GM06990 (cell line): ENCODE results near the gene CLCN5.

Experiments
- DNase-seq: peaks from one replicate; pipeline ENCODE4 v3.0.0-alpha.2; 2011; ENCODE audit not compliant: insufficient read length; ENCODE audit errors: extremely low read depth
- H3K27me3 ChIP-seq: replicated peaks from 2 replicates; pipeline ENCODE4 v1.6.0; 2011; ENCODE audit warnings: low read length; ENCODE audit not compliant: control insufficient read depth, insufficient read depth
- H3K36me3 ChIP-seq: 2 replicates; pipeline ENCODE4 v1.5.1; 2011; ENCODE audit warnings: low read length; ENCODE audit not compliant: control insufficient read depth, insufficient read depth
- H3K4me3 ChIP-seq: replicated peaks from 2 replicates; pipeline ENCODE4 v1.5.1; 2011; ENCODE audit warnings: low read depth, mild to moderate bottlenecking, control low read depth, low read length
- CTCF ChIP-seq: IDR thresholded peaks from 2 replicates; pipeline ENCODE4 v1.5.1; 2011; ENCODE audit warnings: low read length, control low read depth, mild to moderate bottlenecking, inconsistent platforms; ENCODE audit not compliant: insufficient read depth, poor library complexity, severe bottlenecking

The CLCN5 gene

GRCh38 chrX:50075630-50076339 is 153.4 kb downstream of the CLCN5 start:
- Histone ChIP-seq H3K27me3 (no peaks in the 10 kb centered on the region), H3K36me3 (no peaks in the 10 kb centered on the region), H3K4me3 (no peak overlapping the region)
- no peak for TF ChIP-seq CTCF
- no peak for DNase-seq

GRCh38 chrX:50081282-50081889 is 159.0 kb downstream of the CLCN5 start:
- no peak overlapping the region for H3K4me3 ChIP-seq
- DNase-seq: no peak
- no peaks in the 10 kb centered on the region; the same call in 1 of the 2 replicates for H3K27me3 ChIP-seq

GRCh38 chrX:50082741-50083140 is 160.3 kb downstream of the CLCN5 start:
- no peak for TF ChIP-seq CTCF
- DNase-seq: no peak
- no peak overlapping the region for H3K4me3 ChIP-seq
- H3K36me3 ChIP-seq: no peaks in the 10 kb centered on the region
- no peaks in the 10 kb centered on the region; the same call in 1 of the 2 replicates for H3K27me3 ChIP-seq

More at GRCh38 chrX:50081282-50081889, 159.0 kb downstream of the CLCN5 start:
- peak; percentile 39 for TF ChIP-seq CTCF
- H3K36me3 ChIP-seq: no peaks in the 10 kb centered on the region

GRCh38 chrX:50088645-50089044 is 166.2 kb downstream of the CLCN5 start:
- DNase-seq: no peak
- TF ChIP-seq CTCF: no peak
- Histone ChIP-seq H3K27me3 (no peaks in the 10 kb centered on the region; the same call in 1 of the 2 replicates), H3K4me3 (no peak overlapping the region), H3K36me3 (no peaks in the 10 kb centered on the region)

- Histone ChIP-seq H3K4me3 (no peak overlapping the region), H3K36me3 (no peaks in the 10 kb centered on the region), H3K27me3 (no peaks in the 10 kb centered on the region)
- no peak for DNase-seq
- TF ChIP-seq CTCF: no peak
These were observed 171.2 kb downstream of the CLCN5 start for GRCh38 chrX:50093625-50094024.
